GM10266 (cell line): Measurements from ENCODE around the gene PAK4.

Experiments used
- DNase-seq: peaks from one replicate; pipeline ENCODE4 v3.0.0; 2012; ENCODE audit errors: extremely low spot score
- CTCF ChIP-seq: IDR thresholded peaks from 2 replicates; pipeline ENCODE4 v1.5.1; 2012; ENCODE audit warnings: mild to moderate bottlenecking, low read depth; ENCODE audit not compliant: control insufficient read depth, insufficient read depth; ENCODE audit errors: missing control alignments

Gene PAK4

GRCh38 chr19:39104186-39104596, 21.4 kb upstream of the PAK4 start:
- no peak for DNase-seq
- TF ChIP-seq CTCF = no peak

- no peak for DNase-seq
- no peak for TF ChIP-seq CTCF
Observed at GRCh38 chr19:39106194-39106593, 19.4 kb upstream of the PAK4 start.

- no peak for DNase-seq
- no peak for TF ChIP-seq CTCF
Observed at GRCh38 chr19:39109641-39110040, 15.9 kb upstream of the PAK4 start.

GRCh38 chr19:39110263-39110967, 15.2 kb upstream of the PAK4 start:
- TF ChIP-seq CTCF = peak; percentile 86
- peak; percentile 77 for DNase-seq

- no peak for TF ChIP-seq CTCF
- no peak for DNase-seq
Observed at GRCh38 chr19:39111593-39112199, 13.9 kb upstream of the PAK4 start.

- no peak for TF ChIP-seq CTCF
- DNase-seq = no peak
Observed at GRCh38 chr19:39112338-39112890, 13.2 kb upstream of the PAK4 start.

GRCh38 chr19:39113199-39113598, 12.4 kb upstream of the PAK4 start:
- TF ChIP-seq CTCF = no peak

More at GRCh38 chr19:39113199-39113598, 12.4 kb upstream of the PAK4 start:
- no peak for DNase-seq
